Common myeloid progenitor, CD34-positive (primary cell): Measurements from ENCODE around the gene ABHD17C.

Experiments used
- CTCF ChIA-PET: fragments of 350-600 bp; sonication (Branson Sonifier 250); formaldehyde crosslinking; loops from one replicate; lab custom pipeline; 2021; ENCODE audit warnings: antibody characterized with exemption; lab: Charles Lee
- POLR2A ChIA-PET: fragments of 350-600 bp; sonication (Branson Sonifier 250); formaldehyde crosslinking; loops from one replicate; lab custom pipeline; 2021; ENCODE audit warnings: antibody characterized with exemption; lab: Charles Lee
- DNase-seq, 3 donors: peaks; one replicate each; pipeline versions ENCODE4 v3.0.0 to v3.0.0-alpha.2; 2013
- H3K27ac ChIP-seq, 2 experiments: 1 replicate in 1 of 2; 2 replicates in 1 of 2; pipeline ENCODE4 v1.7.0; 2013; ENCODE audit warnings: inconsistent platforms in 2 of 2, low read length in 2 of 2, mild to moderate bottlenecking in 2 of 2, low read depth in 1 of 2, moderate library complexity in 1 of 2; ENCODE audit not compliant: severe bottlenecking in 2 of 2, insufficient read depth in 1 of 2, poor library complexity in 1 of 2
- H3K27me3 ChIP-seq, 5 experiments: replicated peaks in 2 of 5; 1 replicate in 3 of 5; 2 replicates in 2 of 5; pipeline versions ENCODE4 v1.6.1 to v1.7.0; 2013; ENCODE audit warnings: low read length in 4 of 5, mild to moderate bottlenecking in 2 of 5, moderate library complexity in 2 of 5, inconsistent platforms in 1 of 5; ENCODE audit not compliant: insufficient read depth in 5 of 5, control insufficient read depth in 4 of 5
- H3K36me3 ChIP-seq, 4 experiments: 1 replicate in 2 of 4; 2 replicates in 2 of 4; pipeline versions ENCODE4 v1.6.1 to v1.7.0; 2013; ENCODE audit warnings: low read length in 3 of 4, control low read depth in 1 of 4, mild to moderate bottlenecking in 1 of 4; ENCODE audit not compliant: control insufficient read depth in 4 of 4, insufficient read depth in 4 of 4
- H3K4me1 ChIP-seq, 4 experiments: 1 replicate in 3 of 4; 2 replicates in 1 of 4; pipeline versions ENCODE4 v1.6.1 to v1.7.1; 2013; ENCODE audit warnings: low read length in 3 of 4, mild to moderate bottlenecking in 3 of 4, control low read depth in 1 of 4, inconsistent platforms in 1 of 4, moderate library complexity in 1 of 4; ENCODE audit not compliant: control insufficient read depth in 4 of 4, insufficient read depth in 4 of 4; ENCODE audit errors: control extremely low read depth in 1 of 4
- H3K4me3 ChIP-seq, 7 experiments: 1 replicate in 4 of 7; 2 replicates in 3 of 7; pipeline versions ENCODE4 v1.5.1 to v1.7.0; 2013; ENCODE audit warnings: mild to moderate bottlenecking in 7 of 7, low read length in 6 of 7, moderate library complexity in 6 of 7, inconsistent platforms in 2 of 7, low read depth in 2 of 7, control low read depth in 1 of 7; ENCODE audit not compliant: insufficient read depth in 4 of 7, control insufficient read depth in 1 of 7; ENCODE audit errors: extremely low read depth in 1 of 7
- H3K9me3 ChIP-seq, 5 experiments: 1 replicate in 4 of 5; 2 replicates in 1 of 5; pipeline versions ENCODE4 v1.6.1 to v1.7.1; 2013; ENCODE audit warnings: low read length in 4 of 5, mild to moderate bottlenecking in 2 of 5, inconsistent platforms in 1 of 5, low read depth in 1 of 5, moderate library complexity in 1 of 5; ENCODE audit not compliant: control insufficient read depth in 4 of 5, insufficient read depth in 2 of 5; ENCODE audit errors: control extremely low read depth in 1 of 5
- WGBS: methylation state at CpG from one replicate; pipeline ENCODE4 v1.1.5; 2013; ENCODE audit not compliant: insufficient coverage; 5-methylcytosine and 5-hydroxymethylcytosine counted together

Gene ABHD17C

DNA sequence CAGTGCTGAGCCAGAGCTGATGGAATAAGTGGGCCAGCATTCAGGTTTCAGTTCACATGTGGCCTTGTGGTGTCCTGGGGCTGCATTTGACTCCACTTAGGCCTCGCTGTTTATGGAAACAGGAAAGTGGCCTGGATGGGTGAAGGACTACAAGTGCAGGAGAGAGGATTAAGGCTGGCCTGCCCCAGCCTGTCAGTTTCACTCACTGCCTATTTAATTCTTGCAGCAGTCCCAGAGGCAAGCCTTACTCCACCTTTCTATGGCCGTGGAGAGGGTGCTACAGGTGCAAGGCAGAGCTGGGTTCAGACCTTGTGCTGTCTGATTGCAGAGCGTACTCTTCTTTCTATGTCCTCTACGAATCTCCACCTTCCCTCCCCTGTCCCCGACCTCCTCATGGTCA lies 37.7 kb downstream of the ABHD17C start:
- DNase-seq: no peak
- H3K27ac ChIP-seq: no peak overlapping the region
- POLR2A ChIA-PET: no interaction called here
- CTCF ChIA-PET: no interaction called here
- no peak overlapping the region for H3K4me3 ChIP-seq
- 100% methylated on average over 5 of the region's 5 CpGs for WGBS
- no peaks in the 10 kb centered on the region for H3K4me1 ChIP-seq
- H3K36me3 ChIP-seq: no peaks in the 10 kb centered on the region
- no peaks in the 10 kb centered on the region for H3K9me3 ChIP-seq
- no peaks in the 10 kb centered on the region for H3K27me3 ChIP-seq

- no peaks in the 10 kb centered on the region for H3K4me1 ChIP-seq
- H3K27me3 ChIP-seq: no peaks in the 10 kb centered on the region
- H3K9me3 ChIP-seq: no peaks in the 10 kb centered on the region
- 100% methylated on average over 1 of the region's 1 CpG for WGBS
- H3K36me3 ChIP-seq: no peaks in the 10 kb centered on the region
- ChIA-PET POLR2A (no interaction called here), CTCF (no interaction called here)
- H3K4me3 ChIP-seq: no peak overlapping the region
- no peak for DNase-seq
- no peak overlapping the region for H3K27ac ChIP-seq
Observed at GRCh38 chr15:80733460-80733859, 38.4 kb downstream of the ABHD17C start.

GRCh38 chr15:80735344-80735743 lies 40.2 kb downstream of the ABHD17C start:
- no peak overlapping the region for H3K27ac ChIP-seq
- H3K36me3 ChIP-seq: no peaks in the 10 kb centered on the region
- no peak for DNase-seq
- H3K27me3 ChIP-seq: no peaks in the 10 kb centered on the region
- H3K4me3 ChIP-seq: no peak overlapping the region
- POLR2A ChIA-PET: no interaction called here
- 99% methylated on average over 7 of the region's 8 CpGs for WGBS
- no peaks in the 10 kb centered on the region for H3K9me3 ChIP-seq
- CTCF ChIA-PET: interaction anchor here (0.5 to 1.4 kb wide), 2 partner anchors 42 to 1744 kb away, joined by 3 read pairs; no protein-coding TSS in a partner anchor
- H3K4me1 ChIP-seq: no peaks in the 10 kb centered on the region

DNA sequence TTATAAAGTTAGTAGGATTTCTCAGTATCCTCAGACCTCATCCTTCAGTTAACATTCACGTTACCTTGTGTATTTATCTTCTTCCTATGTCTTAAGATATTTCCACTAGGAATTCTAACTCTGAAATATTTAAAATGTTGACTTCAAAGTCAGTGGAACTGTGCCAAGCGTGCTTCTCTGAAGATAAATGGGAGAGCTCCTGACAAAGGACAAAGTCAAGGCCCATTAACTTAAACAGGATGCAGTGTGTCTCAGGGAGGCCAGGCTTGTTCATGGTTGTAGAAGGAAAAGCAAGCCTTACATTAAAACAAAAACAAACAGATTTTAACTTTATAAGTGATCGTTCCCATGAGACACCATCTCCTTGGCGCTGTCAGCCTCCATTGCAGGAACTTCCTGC lies 41.5 kb downstream of the ABHD17C start:
- DNase-seq: no peak
- H3K4me1 ChIP-seq: peaks cover 0 to 5% (median 2%) of the 10 kb centered on the region in 4 experiments
- H3K36me3 ChIP-seq: no peaks in the 10 kb centered on the region
- H3K9me3 ChIP-seq: no peaks in the 10 kb centered on the region
- H3K27me3 ChIP-seq: no peaks in the 10 kb centered on the region
- ChIA-PET CTCF (no interaction called here), POLR2A (interaction anchor here (0.9 kb wide), 1 partner anchor 186 kb away, joined by 3 read pairs; no protein-coding TSS in a partner anchor)
- H3K4me3 ChIP-seq: no peak overlapping the region
- WGBS: 94% methylated on average over 3 of the region's 4 CpGs
- H3K27ac ChIP-seq: no peak overlapping the region

DNA sequence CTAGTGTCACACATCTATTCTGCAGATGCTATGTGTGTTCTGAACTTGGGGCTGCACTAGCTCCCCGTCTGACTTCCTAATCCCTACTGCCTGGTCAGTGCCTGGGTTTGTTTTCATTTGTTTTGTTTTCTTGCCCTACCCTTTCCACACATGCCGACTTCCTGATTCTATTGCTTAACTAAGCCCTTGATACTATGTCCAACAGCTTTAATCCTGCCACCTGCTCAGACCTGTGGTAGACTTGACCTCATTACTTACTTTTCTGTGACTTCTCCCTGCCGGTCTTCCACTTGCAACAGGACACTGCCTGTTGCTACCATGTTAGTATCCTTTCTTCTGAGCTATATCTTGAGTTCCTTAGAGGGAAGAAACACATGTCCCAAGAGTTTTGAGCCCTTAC lies 44.8 kb downstream of the ABHD17C start:
- POLR2A ChIA-PET: no interaction called here
- 96% methylated on average over 2 of the region's 3 CpGs for whole genome bisulfite sequencing
- no peak for DNase-seq
- H3K27me3 ChIP-seq: no peaks in the 10 kb centered on the region
- H3K36me3 ChIP-seq: no peaks in the 10 kb centered on the region
- no peak overlapping the region for H3K4me3 ChIP-seq
- no peaks in the 10 kb centered on the region for H3K9me3 ChIP-seq
- H3K27ac ChIP-seq: no peak overlapping the region
- peaks cover 0 to 8% (median 2%) of the 10 kb centered on the region in 4 experiments for H3K4me1 ChIP-seq
- CTCF ChIA-PET: interaction anchor here (0.9 to 1.3 kb wide), 2 partner anchors 9 to 21 kb away, joined by 3 read pairs; no protein-coding TSS in a partner anchor

DNA sequence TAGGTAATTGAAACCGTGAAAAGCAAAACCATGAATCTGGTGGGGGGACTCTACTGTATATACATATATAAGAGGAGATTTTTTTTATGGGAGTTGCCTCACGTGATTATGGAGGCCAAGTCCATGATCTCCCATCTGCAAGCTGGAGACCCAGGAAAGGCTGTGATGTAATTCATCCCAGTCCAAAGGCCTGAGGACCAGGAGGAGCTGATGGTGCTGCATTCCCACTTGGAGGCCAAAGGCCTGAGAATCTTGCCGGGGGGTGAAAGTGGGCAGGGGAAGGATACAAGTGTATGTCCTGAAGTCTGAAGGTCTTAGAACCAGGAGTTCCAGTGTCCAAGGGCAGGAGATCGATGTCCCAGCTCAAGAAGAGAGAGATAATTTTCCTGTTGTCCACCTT lies 47.0 kb downstream of the ABHD17C start:
- WGBS: 100% methylated on average over 3 of the region's 4 CpGs
- Histone ChIP-seq H3K27ac (no peak overlapping the region), H3K36me3 (no peaks in the 10 kb centered on the region), H3K27me3 (no peaks in the 10 kb centered on the region), H3K9me3 (no peaks in the 10 kb centered on the region), H3K4me1 (peaks cover 0 to 8% (median 2%) of the 10 kb centered on the region in 4 experiments), H3K4me3 (no peak overlapping the region)
- ChIA-PET POLR2A (interaction anchor here (0.6 kb wide), 1 partner anchor 182 kb away, joined by 3 read pairs; no protein-coding TSS in a partner anchor), CTCF (no interaction called here)
- DNase-seq: no peak

GRCh38 chr15:80743189-80743833 lies 48.2 kb downstream of the ABHD17C start:
- H3K36me3 ChIP-seq: no peaks in the 10 kb centered on the region
- no peaks in the 10 kb centered on the region for H3K27me3 ChIP-seq
- DNase-seq: no peak
- WGBS: 100% methylated on average over 4 of the region's 11 CpGs
- H3K4me1 ChIP-seq: peaks cover 0 to 8% (median 2%) of the 10 kb centered on the region in 4 experiments
- no peak overlapping the region for H3K27ac ChIP-seq
- CTCF ChIA-PET: no interaction called here
- POLR2A ChIA-PET: no interaction called here
- no peak overlapping the region for H3K4me3 ChIP-seq
- H3K9me3 ChIP-seq: no peaks in the 10 kb centered on the region
